ENCODE data around the gene AKR7A2. TPM values are rescaled to one million over a fixed set of nuclear protein-coding genes. Genes with fewer than 3 reads are reported as not detected.

AKR7A2 gene
- total and polyA plus RNA-seq, 12 donors: 6.8 to 48.5 (median 43.0) TPM

GRCh38 chr1:19333587-19334354 lies 21.8 kb upstream of the AKR7A2 start:
- no peak for ATAC-seq
- intact Hi-C loops (cut with DNase I): loop anchor here in 1 of 10 donors (10.0 kb wide), 1 partner anchor 321 kb away; no protein-coding TSS in a partner anchor
- TF ChIP-seq, protein P1, sequence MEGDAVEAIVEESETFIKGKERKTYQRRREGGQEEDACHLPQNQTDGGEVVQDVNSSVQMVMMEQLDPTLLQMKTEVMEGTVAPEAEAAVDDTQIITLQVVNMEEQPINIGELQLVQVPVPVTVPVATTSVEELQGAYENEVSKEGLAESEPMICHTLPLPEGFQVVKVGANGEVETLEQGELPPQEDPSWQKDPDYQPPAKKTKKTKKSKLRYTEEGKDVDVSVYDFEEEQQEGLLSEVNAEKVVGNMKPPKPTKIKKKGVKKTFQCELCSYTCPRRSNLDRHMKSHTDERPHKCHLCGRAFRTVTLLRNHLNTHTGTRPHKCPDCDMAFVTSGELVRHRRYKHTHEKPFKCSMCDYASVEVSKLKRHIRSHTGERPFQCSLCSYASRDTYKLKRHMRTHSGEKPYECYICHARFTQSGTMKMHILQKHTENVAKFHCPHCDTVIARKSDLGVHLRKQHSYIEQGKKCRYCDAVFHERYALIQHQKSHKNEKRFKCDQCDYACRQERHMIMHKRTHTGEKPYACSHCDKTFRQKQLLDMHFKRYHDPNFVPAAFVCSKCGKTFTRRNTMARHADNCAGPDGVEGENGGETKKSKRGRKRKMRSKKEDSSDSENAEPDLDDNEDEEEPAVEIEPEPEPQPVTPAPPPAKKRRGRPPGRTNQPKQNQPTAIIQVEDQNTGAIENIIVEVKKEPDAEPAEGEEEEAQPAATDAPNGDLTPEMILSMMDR (IDR thresholded peaks at IDR 0.05): no peak
- 81 to 82% methylated on average over 9 of the region's 9 CpGs for WGBS, 2 donors
- Histone ChIP-seq H3K9me3 (no peaks in the 10 kb centered on the region), H3K27ac (no peak overlapping the region), H3K4me3 (no peak overlapping the region), H3K4me1 (no peaks in the 10 kb centered on the region), H3K27me3 (no peaks in the 10 kb centered on the region), H3K36me3 (peaks cover 0 to 51% (median 4%) of the 10 kb centered on the region in 9 donors)
- DNase-seq: no peak

DNA sequence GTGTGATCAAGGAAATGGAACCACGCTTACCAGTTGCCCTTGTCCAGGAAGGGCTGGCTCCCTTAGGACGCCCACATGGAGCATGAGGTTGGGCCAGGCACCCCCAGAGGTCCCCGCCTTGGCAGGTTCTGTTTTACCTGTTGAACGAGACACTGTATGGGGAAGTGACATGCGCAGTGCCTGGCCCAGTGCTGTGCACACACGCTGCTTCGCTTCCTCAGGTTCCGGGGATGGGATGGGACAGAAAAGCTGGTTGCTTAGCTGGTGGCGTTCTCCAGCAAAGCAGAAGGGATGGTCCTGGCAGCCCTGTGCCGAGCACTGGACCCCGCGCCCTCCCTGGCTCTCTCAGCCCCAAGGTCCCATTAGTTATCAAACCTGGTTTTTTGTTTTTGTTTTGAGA lies 20.9 kb upstream of the AKR7A2 start:
- DNase-seq (no peak), ATAC-seq (no peak)
- Histone ChIP-seq H3K36me3 (peaks cover 0 to 51% (median 9%) of the 10 kb centered on the region in 9 donors), H3K27ac (no peak overlapping the region), H3K4me1 (no peaks in the 10 kb centered on the region), H3K27me3 (no peaks in the 10 kb centered on the region), H3K4me3 (no peak overlapping the region), H3K9me3 (no peaks in the 10 kb centered on the region)
- 93 to 96% methylated on average over 12 of the region's 12 CpGs for WGBS, 2 donors
- TF ChIP-seq, protein P1 (IDR thresholded peaks at IDR 0.05): no peak
- intact Hi-C loops (cut with DNase I): loop anchor here in 1 of 10 donors (10.0 kb wide), 1 partner anchor 322 kb away; no protein-coding TSS in a partner anchor

- H3K4me3 ChIP-seq: no peak overlapping the region
- no peaks in the 10 kb centered on the region for H3K4me1 ChIP-seq
- DNase-seq (no peak), ATAC-seq (no peak)
- 92 to 93% methylated on average over 13 of the region's 13 CpGs for WGBS, 2 donors
- TF ChIP-seq, protein P1 (IDR thresholded peaks at IDR 0.05): no peak
- H3K36me3 ChIP-seq: peaks cover 0 to 60% (median 14%) of the 10 kb centered on the region in 9 donors
- intact Hi-C loops (cut with DNase I): loop anchor here in 1 of 10 donors (10.0 kb wide), 1 partner anchor 323 kb away; no protein-coding TSS in a partner anchor
- H3K27ac ChIP-seq: no peak overlapping the region
- H3K9me3 ChIP-seq: no peaks in the 10 kb centered on the region
- H3K27me3 ChIP-seq: no peaks in the 10 kb centered on the region
These were observed 19.4 kb upstream of the AKR7A2 start for GRCh38 chr1:19331262-19331878.

- no peaks in the 10 kb centered on the region for H3K4me1 ChIP-seq
- no peaks in the 10 kb centered on the region for H3K9me3 ChIP-seq
- no peak for ATAC-seq
- no peaks in the 10 kb centered on the region for H3K27me3 ChIP-seq
- DNase-seq: no peak
- no peak overlapping the region for H3K27ac ChIP-seq
- peaks cover 0 to 68% (median 22%) of the 10 kb centered on the region in 9 donors for H3K36me3 ChIP-seq
- TF ChIP-seq, protein P1 (IDR thresholded peaks at IDR 0.05): no peak
- intact Hi-C loops (cut with DNase I): loop anchor here in 1 of 10 donors (10.0 kb wide), 1 partner anchor 324 kb away; no protein-coding TSS in a partner anchor
- H3K4me3 ChIP-seq: no peak overlapping the region
- 93 to 94% methylated on average over 14 of the region's 14 CpGs for WGBS, 2 donors
These were observed 18.6 kb upstream of the AKR7A2 start for GRCh38 chr1:19330449-19331135.

Data from heart right ventricle (tissue), 16 donors.